NCI-H146 treated with DMSO at 0.1 percent for 48 hours (cell line): ENCODE results near the gene TLL2.
A peak's percentile ranks its signal among the peaks of the same experiment; 100 is the strongest.

Experiments used
- DNase-seq: peaks from one replicate; lab custom pipeline; 2025; ENCODE audit not compliant: unreplicated experiment; lab: John Stamatoyannopoulos, UW

The TLL2 gene

DNA sequence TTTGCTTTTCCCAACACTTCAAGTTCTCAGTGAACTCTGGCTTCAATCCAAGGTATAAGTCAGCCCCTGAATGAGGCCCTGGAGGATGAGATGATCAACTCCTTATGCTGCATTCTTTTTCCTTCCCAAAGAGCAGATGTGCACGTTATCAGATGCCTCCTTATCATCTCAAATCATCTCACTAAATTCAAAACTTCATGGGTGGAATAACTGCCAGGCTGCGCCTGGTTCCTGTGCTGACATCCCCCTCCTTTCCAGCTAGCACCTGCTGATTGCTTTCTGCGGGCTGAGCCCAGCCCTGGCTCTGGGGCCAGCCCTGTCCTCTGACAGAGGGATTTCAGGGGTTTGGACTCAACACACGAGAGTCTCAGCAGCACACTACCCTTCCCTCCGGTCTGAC is 44.9 kb downstream of the TLL2 start:
- no peak for DNase-seq

- no peak for DNase-seq
Measured at GRCh38 chr10:96465599-96465998, 48.1 kb downstream of the TLL2 start.

- no peak for DNase-seq
Measured at GRCh38 chr10:96463562-96463961, 50.2 kb downstream of the TLL2 start.

DNA sequence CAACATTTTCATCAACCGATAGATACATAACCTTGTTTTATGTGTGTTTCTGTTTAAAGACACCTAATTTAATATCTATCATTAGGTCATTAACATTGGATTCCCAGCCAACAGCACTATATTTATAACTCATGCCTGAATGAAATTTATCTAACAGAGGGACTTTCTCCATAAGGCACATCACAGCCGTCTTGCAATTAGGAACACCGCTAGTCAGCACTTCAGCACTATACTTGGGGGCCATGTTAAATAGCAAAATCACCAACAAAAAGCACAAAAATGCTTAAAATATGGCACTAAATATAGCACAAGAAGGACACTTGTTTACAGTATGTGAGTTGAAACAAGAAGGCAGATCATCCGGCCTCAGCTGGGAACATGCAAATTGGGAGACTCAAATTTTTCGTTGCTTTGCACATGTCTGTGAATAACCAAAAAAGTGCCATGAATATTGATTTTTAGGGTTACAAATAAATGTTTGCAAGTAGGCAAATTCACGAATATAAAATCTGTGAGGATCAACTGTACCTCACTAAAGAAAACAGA is 51.0 kb downstream of the TLL2 start:
- DNase-seq = no peak

GRCh38 chr10:96460316-96460715 is 53.4 kb downstream of the TLL2 start:
- DNase-seq = no peak

DNA sequence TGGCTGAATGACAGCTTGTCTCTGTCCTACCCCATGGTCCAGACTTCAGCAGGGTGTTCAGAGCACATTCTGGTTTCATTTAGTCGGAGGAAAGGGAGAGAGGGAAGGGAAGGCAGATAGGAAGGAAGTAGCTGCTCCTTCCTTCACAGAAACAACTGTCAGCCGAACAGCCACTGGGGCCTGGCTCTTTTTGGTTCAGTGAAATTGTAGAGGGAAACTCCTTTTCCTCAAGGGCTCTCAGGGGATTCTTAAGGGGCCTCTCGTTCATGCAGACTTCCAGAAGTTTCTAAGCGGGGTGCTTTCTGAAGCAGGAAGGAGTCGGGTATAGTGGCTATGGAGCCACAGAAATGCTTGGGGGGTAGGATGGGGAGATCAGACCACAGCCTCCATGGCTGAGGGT is 56.4 kb downstream of the TLL2 start:
- DNase-seq = no peak

GRCh38 chr10:96456296-96456840 is 57.4 kb downstream of the TLL2 start:
- DNase-seq = no peak

- DNase-seq = no peak
Measured at GRCh38 chr10:96453856-96454583, 59.7 kb downstream of the TLL2 start.

DNA sequence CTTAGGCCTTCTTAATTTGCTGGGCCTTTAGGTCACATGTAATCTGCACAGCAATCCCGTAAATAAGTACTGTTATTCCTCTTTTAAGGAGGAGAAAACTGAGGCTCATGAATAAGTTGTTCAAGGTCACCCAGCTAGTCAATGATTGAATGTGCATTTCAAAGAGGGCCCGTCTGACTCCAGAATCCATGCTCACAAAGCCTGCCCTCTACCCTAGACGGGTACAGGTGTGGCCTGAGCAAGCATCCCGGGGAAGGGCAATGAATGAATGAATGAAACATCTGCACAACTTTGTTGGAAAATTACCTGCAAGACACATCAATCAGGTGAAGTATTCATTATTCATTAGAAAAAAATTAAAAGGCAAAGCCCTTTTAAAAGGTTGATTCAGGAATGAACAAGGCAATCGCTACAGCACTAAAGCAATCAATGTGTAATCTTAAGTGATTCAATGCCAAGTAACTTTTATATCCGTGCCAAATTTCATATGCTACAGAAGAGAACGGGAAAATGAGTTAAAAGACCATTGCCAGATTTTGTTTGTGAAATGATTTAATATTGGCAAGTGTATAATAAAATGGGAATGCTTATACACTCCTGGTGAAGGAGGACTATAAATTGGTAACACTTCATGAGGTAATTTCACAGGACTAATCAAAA is 61.1 kb downstream of the TLL2 start:
- no peak for DNase-seq

- DNase-seq = peak; percentile 73
Measured at GRCh38 chr10:96450529-96451207, 63.1 kb downstream of the TLL2 start.

DNA sequence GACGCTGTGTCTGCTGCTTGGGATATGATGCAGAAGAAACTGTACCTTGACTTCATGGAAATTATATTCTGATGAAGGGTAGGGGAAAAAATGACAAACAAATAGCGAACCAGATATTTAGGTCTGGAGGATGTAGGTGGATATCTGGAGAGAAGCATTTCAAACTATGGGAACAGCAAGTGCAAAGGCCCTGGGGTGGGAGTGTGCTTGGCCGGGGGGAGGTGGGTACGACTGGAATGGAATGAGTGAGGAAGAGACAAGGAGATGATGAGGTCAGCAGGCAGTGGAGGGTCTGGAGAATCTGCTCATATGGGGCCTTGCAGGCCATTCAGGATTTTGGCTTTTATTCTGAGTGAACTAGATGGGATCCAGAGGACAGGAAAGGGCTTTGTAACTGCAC is 65.2 kb downstream of the TLL2 start:
- DNase-seq = no peak

DNA sequence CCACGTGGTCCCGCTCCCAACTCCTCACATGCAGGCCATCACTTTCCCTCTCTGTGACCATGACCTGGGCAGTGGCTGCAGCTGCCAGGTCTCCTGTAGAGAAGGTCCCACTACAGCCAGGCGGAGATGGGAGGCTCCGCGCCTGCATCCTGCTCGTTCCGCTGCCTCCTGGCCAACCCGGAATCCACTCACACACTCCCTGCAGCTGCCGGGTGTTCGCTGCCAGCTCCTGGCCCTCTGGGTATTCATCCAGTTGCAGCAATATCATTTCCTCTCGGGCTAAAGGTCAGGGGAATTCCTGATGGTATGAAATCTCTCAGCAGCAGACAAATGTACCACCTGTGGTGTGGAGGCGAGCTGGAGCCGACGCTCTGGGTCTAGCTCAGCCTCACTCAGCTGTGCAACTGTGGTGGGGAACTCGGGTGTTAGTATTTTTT is 65.7 kb downstream of the TLL2 start:
- no peak for DNase-seq

DNA sequence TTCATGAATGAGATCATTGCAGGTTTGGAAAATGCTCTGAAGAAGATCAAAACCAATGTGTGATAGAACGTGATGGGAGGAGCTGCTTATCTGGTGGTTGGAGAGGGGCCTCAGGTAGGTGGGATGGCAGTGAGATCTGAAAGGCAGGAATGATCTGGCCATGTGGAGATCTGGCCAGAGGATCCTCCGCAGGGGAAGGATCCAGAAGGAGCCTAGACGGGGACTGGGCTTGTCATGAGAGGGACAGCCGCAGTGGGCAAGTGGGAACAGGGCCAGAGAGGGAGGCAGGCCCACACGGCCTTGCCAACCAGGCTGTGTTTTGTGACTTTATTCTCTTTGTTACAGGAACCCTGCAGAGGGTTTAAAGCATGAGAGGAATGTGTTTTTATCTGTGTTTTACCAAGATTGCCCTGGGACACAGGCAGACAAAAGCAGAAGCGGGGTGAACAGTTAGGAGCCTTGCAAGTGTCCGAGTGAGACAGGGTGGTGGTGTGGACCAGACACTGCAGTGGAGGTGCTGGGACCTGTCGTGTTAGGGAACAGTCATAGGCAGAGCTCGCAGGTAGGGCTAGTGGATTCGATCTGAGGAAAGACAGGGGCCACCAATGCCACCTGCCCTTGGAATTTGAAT is 66.6 kb downstream of the TLL2 start:
- DNase-seq = no peak

DNA sequence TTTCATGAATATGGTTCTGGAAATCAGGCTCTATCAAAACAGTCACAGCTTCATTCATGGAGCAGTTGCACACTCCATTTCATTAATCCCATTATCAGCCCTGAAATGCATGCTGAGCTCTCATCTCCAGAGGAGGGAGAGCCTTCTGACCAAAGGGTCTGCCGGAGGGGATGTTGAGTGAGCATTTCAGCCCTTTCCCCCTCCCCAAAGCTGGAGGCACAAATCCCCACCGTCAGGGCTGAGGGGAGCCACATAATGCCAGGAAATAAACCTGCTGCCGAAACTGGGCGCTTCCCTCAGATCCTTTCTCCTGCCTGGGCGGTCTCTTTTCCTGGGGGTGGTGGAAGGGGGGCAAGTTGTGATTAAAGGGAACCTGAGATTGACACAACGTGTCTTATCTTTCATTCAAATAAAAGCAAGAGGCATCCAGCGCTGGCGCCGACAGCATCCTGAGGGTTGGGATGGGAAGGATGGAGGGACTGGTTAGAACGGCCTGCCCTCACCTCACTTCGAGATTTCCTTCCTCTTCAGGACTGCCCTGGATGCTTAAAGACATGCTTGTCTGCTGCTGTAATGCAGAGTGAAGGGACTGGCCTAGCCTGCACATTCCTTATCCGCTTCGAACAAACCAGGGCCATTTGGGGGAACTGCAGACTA is 71.6 kb downstream of the TLL2 start:
- no peak for DNase-seq

DNA sequence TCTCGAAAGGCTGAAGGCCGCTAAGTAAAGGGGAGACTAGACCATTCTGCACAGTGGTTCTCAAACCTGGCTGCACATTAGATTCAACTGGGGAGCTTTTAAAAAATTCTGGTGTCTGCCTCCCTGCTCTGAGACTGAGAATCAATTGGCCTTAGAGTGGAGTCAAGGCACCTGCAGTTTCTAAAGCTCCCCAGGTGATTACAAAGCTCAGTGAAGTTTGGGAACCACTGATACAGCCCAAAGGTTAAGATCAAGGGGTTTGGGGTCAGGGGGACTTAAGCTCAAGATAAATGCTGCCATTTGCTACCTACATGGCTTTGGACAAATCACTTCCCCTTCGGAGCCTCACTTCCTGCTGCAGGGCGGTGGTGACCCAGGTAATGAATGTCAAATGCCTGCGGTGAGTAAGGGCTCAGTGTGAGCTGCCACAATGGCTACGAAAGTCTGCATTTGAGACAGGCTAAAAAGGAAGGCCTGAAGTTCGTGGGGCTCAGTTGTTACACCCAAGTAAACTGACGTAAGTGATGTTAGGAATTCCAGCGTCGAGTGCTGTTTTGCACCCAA is 72.3 kb downstream of the TLL2 start:
- DNase-seq = no peak

GRCh38 chr10:96440361-96441292 is 73.1 kb downstream of the TLL2 start:
- DNase-seq = no peak

DNA sequence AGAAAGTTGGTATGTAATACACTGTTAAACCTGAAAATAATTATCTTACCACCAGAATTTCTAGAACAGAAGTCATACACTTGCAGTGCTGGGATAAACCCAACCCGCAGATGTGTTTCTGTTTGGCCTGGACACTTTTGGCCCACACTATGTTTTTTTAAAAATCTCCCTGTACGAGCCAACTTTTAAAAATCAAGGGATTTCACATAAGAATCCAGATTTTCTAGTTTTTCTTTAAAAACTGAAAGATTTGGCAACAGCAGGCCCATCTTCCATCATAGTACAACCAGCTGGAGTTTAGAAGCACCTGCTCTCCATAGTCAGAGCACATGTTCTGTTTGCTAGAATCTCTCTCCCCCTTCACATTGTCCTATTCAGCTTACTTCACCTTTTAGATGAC is 74.0 kb downstream of the TLL2 start:
- no peak for DNase-seq

DNA sequence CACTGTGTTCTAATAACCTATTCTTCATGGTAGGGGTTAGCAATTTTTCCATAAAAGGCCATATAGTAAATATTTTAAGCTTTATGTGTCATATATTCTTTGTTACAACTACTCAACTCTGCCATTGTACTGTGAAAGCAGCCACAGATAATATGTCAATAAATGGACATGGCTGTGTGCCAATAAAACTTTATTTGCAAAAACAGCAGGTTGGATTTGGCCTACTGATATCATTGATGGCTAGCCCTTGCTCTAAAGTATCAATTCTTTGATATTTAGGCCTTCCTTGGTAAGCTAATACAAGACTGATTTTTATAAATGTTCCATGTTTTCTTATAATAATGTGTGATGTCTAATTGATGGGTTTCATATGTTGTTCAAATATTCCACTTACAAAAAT is 77.7 kb downstream of the TLL2 start:
- no peak for DNase-seq
